HepG2 (cell line): Measurements from ENCODE around the gene UCK2. TPM values are rescaled to one million over a fixed set of nuclear protein-coding genes. Genes with fewer than 3 reads are reported as not detected.

Experiments used
- ATAC-seq: fragments of 200-7000 bp; cut with Tn5 transposase; 3 replicates; pipeline ENCODE4 v1.9.1; 2020; ENCODE audit warnings: mild to moderate bottlenecking, moderate library complexity
- BruUV-seq: library from RNA; stranded (reverse); fragments of 400-500 nt; replicated peaks from 2 replicates; lab custom pipeline; 2021; lab: Mats Ljungman, UMichigan
- CTCF ChIA-PET: fragments of 300-600 bp; formaldehyde crosslinking; extraction: SDS; loops from one replicate; lab custom pipeline; 2021; ENCODE audit warnings: low total read pairs, inconsistent platforms, low intra/inter-chr PET ratio; lab: Yijun Ruan, JAX
- POLR2A ChIA-PET: fragments of 350-600 bp; sonication (Branson Sonifier 250); formaldehyde crosslinking; loops from one replicate; lab custom pipeline; 2020; ENCODE audit warnings: antibody characterized with exemption, inconsistent platforms; lab: Yijun Ruan, JAX
- DNase-seq: peaks from one replicate; pipeline ENCODE4 v3.0.0-alpha.2; 2015; ENCODE audit warnings: low spot score
- FAIRE-seq: peaks from 3 replicates; lab custom pipeline; 2011; peaks lifted over from hg19 to GRCh38; lab: Jason Lieb, UNC
- H2AFZ ChIP-seq: one replicate; pipeline ENCODE4 v1.6.1; 2011; ENCODE audit warnings: low read length, inconsistent platforms
- H3K27ac ChIP-seq: fragments of 300-600 bp; 3 replicates; pipeline ENCODE4 v1.8.0; 2011; ENCODE audit warnings: mixed run types, mild to moderate bottlenecking, mixed read lengths, low read length, inconsistent platforms; ENCODE audit not compliant: insufficient read depth; ENCODE audit errors: extremely low read length
- H3K27me3 ChIP-seq, 2 experiments: fragments of 200-600 bp in 1 of 2; 2 replicates in 1 of 2; 3 replicates in 1 of 2; pipeline versions ENCODE4 v1.6.0 to v1.8.0; 2011; ENCODE audit warnings: low read length in 2 of 2, mild to moderate bottlenecking in 2 of 2, moderate library complexity in 2 of 2, inconsistent platforms in 1 of 2; ENCODE audit not compliant: insufficient read depth in 2 of 2, control insufficient read depth in 1 of 2
- H3K36me3 ChIP-seq, 2 experiments: fragments of 200-600 bp in 1 of 2; replicated peaks in 1 of 2; 2 replicates in 1 of 2; 3 replicates in 1 of 2; pipeline versions ENCODE4 v1.5.1 to v1.8.0; 2011; ENCODE audit warnings: low read length in 2 of 2, inconsistent platforms in 1 of 2; ENCODE audit not compliant: insufficient read depth in 2 of 2, control insufficient read depth in 1 of 2
- H3K4me1 ChIP-seq: 2 replicates; pipeline ENCODE4 v1.5.1; 2012; ENCODE audit warnings: low read length, inconsistent platforms; ENCODE audit not compliant: insufficient read depth
- H3K4me2 ChIP-seq: 2 replicates; pipeline ENCODE4 v1.6.0; 2011; ENCODE audit warnings: low read depth, low read length, inconsistent platforms
- H3K4me3 ChIP-seq, 3 experiments: fragments of 200-600 bp in 1 of 3; sonication (generic), shearing (Covaris generic) in 1 of 3; replicated peaks in 1 of 3; 2 replicates each; pipeline ENCODE4 v1.5.1; 2011 to 2016; ENCODE audit warnings: low read length in 3 of 3, inconsistent platforms in 2 of 3, low read depth in 2 of 3, mild to moderate bottlenecking in 2 of 3, control low read depth in 1 of 3, mixed read lengths in 1 of 3; ENCODE audit not compliant: insufficient read depth in 1 of 3
- H3K79me2 ChIP-seq: one replicate; pipeline ENCODE4 v1.6.1; 2011; ENCODE audit warnings: low read length, inconsistent platforms; ENCODE audit not compliant: insufficient read depth
- H3K9ac ChIP-seq: 2 replicates; pipeline ENCODE4 v1.6.0; 2011; ENCODE audit warnings: mild to moderate bottlenecking, low read depth, low read length, inconsistent platforms; ENCODE audit not compliant: insufficient read depth
- H3K9me3 ChIP-seq: 2 replicates; pipeline ENCODE4 v1.5.1; 2012; ENCODE audit warnings: mild to moderate bottlenecking, low read length
- H4K20me1 ChIP-seq: 2 replicates; pipeline ENCODE4 v1.6.0; 2011; ENCODE audit warnings: inconsistent platforms, mild to moderate bottlenecking, low read length, moderate library complexity; ENCODE audit not compliant: insufficient read depth
- ATF3 ChIP-seq: sonication (generic); formaldehyde crosslinking; IDR thresholded peaks from 2 replicates; pipeline ENCODE4 v1.4.0; 2020; ENCODE audit warnings: missing genetic modification reagents
- ATF7-NPFF ChIP-seq: sonication (generic); formaldehyde crosslinking; IDR thresholded peaks from 2 replicates; pipeline ENCODE4 v1.8.1; 2023; ENCODE audit warnings: mild to moderate bottlenecking, low read depth, missing genetic modification reagents, moderate library complexity
- CHCHD3 ChIP-seq: sonication (generic); formaldehyde crosslinking; IDR thresholded peaks from 2 replicates; pipeline ENCODE4 v1.8.0; 2022; ENCODE audit warnings: mild to moderate bottlenecking, missing genetic modification reagents, moderate library complexity
- SIX4 ChIP-seq: sonication (generic); formaldehyde crosslinking; IDR thresholded peaks from 2 replicates; pipeline ENCODE4 v1.4.0; 2020; ENCODE audit warnings: missing genetic modification reagents
- SOX6 ChIP-seq, 2 experiments: fragments of 450-650 bp in 1 of 2; sonication (generic) in 1 of 2; formaldehyde crosslinking in 1 of 2; IDR thresholded peaks; 2 replicates each; pipeline versions ENCODE4 v1.4.0 to v1.6.1; 2017 to 2020; ENCODE audit warnings: antibody characterized with exemption in 1 of 2, mild to moderate bottlenecking in 1 of 2, missing genetic modification reagents in 1 of 2
- TEAD2 ChIP-seq: sonication (generic); formaldehyde crosslinking; IDR thresholded peaks from 2 replicates; pipeline ENCODE4 v1.9.0; 2021; ENCODE audit warnings: missing genetic modification reagents
- THRA ChIP-seq: sonication (generic); formaldehyde crosslinking; IDR thresholded peaks from 2 replicates; pipeline ENCODE4 v1.4.0; 2020; ENCODE audit warnings: missing genetic modification reagents, borderline replicate concordance
- YEATS2 ChIP-seq: sonication (generic); formaldehyde crosslinking; IDR thresholded peaks from 2 replicates; pipeline ENCODE4 v1.4.0; 2020; ENCODE audit warnings: missing genetic modification reagents, borderline replicate concordance
- WGBS: methylation state at CpG from one replicate; pipeline ENCODE4 v1.1.6; 2017; ENCODE audit warnings: low lambda C conversion rate; 5-methylcytosine and 5-hydroxymethylcytosine counted together
- in situ Hi-C: cut with HindIII; loops from 2 replicates; pipeline ENCODE4 v1.10.0; 2017; ENCODE audit warnings: low pct_unique_long_range_greater_than_20kb; ENCODE audit not compliant: extremely low pct_ligation_motif_present
- intact Hi-C: fragments of 100-400 bp; cut with micrococcal nuclease; formaldehyde crosslinking; loops from one replicate; pipeline ENCODE4 v1.10.0; 2022; ENCODE audit not compliant: unreplicated experiment
- polyA plus RNA-seq, 8 experiments: library from polyadenylated mRNA; depleted of rRNA in 3 of 8; stranded (reverse) in 7 of 8; unstranded in 1 of 8; fragments of >200 nt; fragmentation: Illumina TruSeq in 4 of 8; extraction: Trizol in 4 of 8; gene quantifications; 2 replicates each; pipeline versions ENCODE4 v1.2.1 to v1.2.3, GENCODE V29; 2011 to 2016; ENCODE audit warnings: low read depth in 4 of 8, missing spikeins in 1 of 8, mixed read lengths in 1 of 8; ENCODE audit not compliant: insufficient read depth in 1 of 8
- total RNA-seq, 5 experiments: library from RNA; depleted of rRNA; stranded (reverse); fragments of >200 nt; fragmentation: Illumina TruSeq; extraction: Trizol; gene quantifications; 2 replicates each; pipeline ENCODE4 v1.2.3, GENCODE V29; 2016; ENCODE audit warnings: low read depth in 1 of 5

UCK2 gene
- total and polyA plus RNA-seq, 2 of the 13 experiments (the other 11 are each of a cell fraction or from before 2014, with no cell fraction given): 64.3 to 78.0 TPM

- Histone ChIP-seq H3K36me3 (no peaks in the 10 kb centered on the region), H4K20me1 (no peaks in the 10 kb centered on the region), H2AFZ (no peak overlapping the region), H3K27me3 (peaks cover 0 to 17% of the 10 kb centered on the region in 2 experiments; a peak in 2 of 5 replicates), H3K79me2 (no peaks in the 10 kb centered on the region), H3K4me2 (no peak overlapping the region), H3K9me3 (no peaks in the 10 kb centered on the region), H3K9ac (no peak overlapping the region), H3K4me3 (no peak overlapping the region), H3K4me1 (no peaks in the 10 kb centered on the region), H3K27ac (no peak overlapping the region)
- no TSS peak for BruUV-seq
- DNase-seq: no peak
- ChIA-PET POLR2A (no interaction called here), CTCF (no interaction called here)
- TF ChIP-seq YEATS2 (CRISPR knock-in tag): no peak
- WGBS: 3% methylated on average over 3 of the region's 3 CpGs
- FAIRE-seq: no peak
- no peak; the same call in 2 of the 3 replicates for ATAC-seq
- intact Hi-C loops (no loop called here), in situ Hi-C loops (no loop called here)
These were observed 115.6 kb downstream of the UCK2 start for GRCh38 chr1:165942927-165943597.

GRCh38 chr1:165945911-165946310 is 118.5 kb downstream of the UCK2 start:
- no TSS peak for BruUV-seq
- Histone ChIP-seq H3K4me2 (no peak overlapping the region), H3K4me3 (no peak overlapping the region), H3K79me2 (no peaks in the 10 kb centered on the region), H3K9me3 (no peaks in the 10 kb centered on the region), H3K36me3 (no peaks in the 10 kb centered on the region), H3K27ac (no peak overlapping the region), H3K9ac (no peak overlapping the region), H3K4me1 (no peaks in the 10 kb centered on the region), H4K20me1 (no peaks in the 10 kb centered on the region), H2AFZ (no peak overlapping the region), H3K27me3 (peaks cover 0 to 17% of the 10 kb centered on the region in 2 experiments; a peak in 1 of 5 replicates)
- ChIA-PET CTCF (no interaction called here), POLR2A (no interaction called here)
- FAIRE-seq (no peak), ATAC-seq (no peak), DNase-seq (no peak)
- no peak for TF ChIP-seq SIX4 (CRISPR knock-in tag)
- no peak for TF ChIP-seq THRA (CRISPR knock-in tag)
- TF ChIP-seq TEAD2 (CRISPR knock-in tag): no peak
- no peak for TF ChIP-seq SOX6 (IDR thresholded peaks at IDR 0.05)
- TF ChIP-seq SOX6 (CRISPR knock-in tag; IDR thresholded peaks at IDR 0.05): no peak
- TF ChIP-seq ATF7-NPFF (CRISPR knock-in tag): no peak
- no peak for TF ChIP-seq CHCHD3 (CRISPR knock-in tag)
- no peak for TF ChIP-seq ATF3
- 0% methylated on average over 4 of the region's 4 CpGs for WGBS
- intact Hi-C loops: no loop called here
- in situ Hi-C loops: no loop called here
